Measurements from ENCODE around the gene HABP2.

Gene HABP2

GRCh38 chr10:113572520-113573290 lies 19.9 kb downstream of the HABP2 start:
- DNase-seq (ENCODE audit: low read depth): no peak
- TF ChIP-seq MAX (IDR thresholded peaks at IDR 0.05; ENCODE audit: low read depth, low read length) (no peak), MYC (IDR thresholded peaks at IDR 0.05; ENCODE audit: low read depth, low read length) (no peak), CTCF (IDR thresholded peaks at IDR 0.05; ENCODE audit: low read depth, low read length) (no peak), POLR2A (IDR thresholded peaks at IDR 0.05; ENCODE audit: extremely low read depth, insufficient read length) (no peak)
- no peak overlapping the region for H3K4me3 ChIP-seq (ENCODE audit: low read depth, low read length)

- TF ChIP-seq POLR2A (IDR thresholded peaks at IDR 0.05; ENCODE audit: extremely low read depth, insufficient read length) (no peak), MYC (IDR thresholded peaks at IDR 0.05; ENCODE audit: low read depth, low read length) (no peak), MAX (IDR thresholded peaks at IDR 0.05; ENCODE audit: low read depth, low read length) (no peak), CTCF (IDR thresholded peaks at IDR 0.05; ENCODE audit: low read depth, low read length) (no peak)
- no peak for DNase-seq (ENCODE audit: low read depth)
- no peak overlapping the region for H3K4me3 ChIP-seq (ENCODE audit: low read depth, low read length)
These were observed 20.5 kb downstream of the HABP2 start for GRCh38 chr10:113573368-113573767.

- TF ChIP-seq POLR2A (IDR thresholded peaks at IDR 0.05; ENCODE audit: extremely low read depth, insufficient read length) (no peak), MYC (IDR thresholded peaks at IDR 0.05; ENCODE audit: low read depth, low read length) (no peak), CTCF (IDR thresholded peaks at IDR 0.05; ENCODE audit: low read depth, low read length) (no peak), MAX (IDR thresholded peaks at IDR 0.05; ENCODE audit: low read depth, low read length) (no peak)
- peak; percentile 39 for DNase-seq (ENCODE audit: low read depth)
- no peak overlapping the region for H3K4me3 ChIP-seq (ENCODE audit: low read depth, low read length)
These were observed 24.0 kb downstream of the HABP2 start for GRCh38 chr10:113576852-113577251.

GRCh38 chr10:113578773-113579172 lies 25.9 kb downstream of the HABP2 start:
- DNase-seq (ENCODE audit: low read depth): no peak
- H3K4me3 ChIP-seq (ENCODE audit: low read depth, low read length): no peak overlapping the region
- TF ChIP-seq MYC (IDR thresholded peaks at IDR 0.05; ENCODE audit: low read depth, low read length) (no peak), MAX (IDR thresholded peaks at IDR 0.05; ENCODE audit: low read depth, low read length) (no peak), CTCF (IDR thresholded peaks at IDR 0.05; ENCODE audit: low read depth, low read length) (no peak), POLR2A (IDR thresholded peaks at IDR 0.05; ENCODE audit: extremely low read depth, insufficient read length) (no peak)

- TF ChIP-seq MAX (IDR thresholded peaks at IDR 0.05; ENCODE audit: low read depth, low read length) (no peak), MYC (IDR thresholded peaks at IDR 0.05; ENCODE audit: low read depth, low read length) (no peak), CTCF (IDR thresholded peaks at IDR 0.05; ENCODE audit: low read depth, low read length) (no peak)
- no peak for DNase-seq (ENCODE audit: low read depth)
- H3K4me3 ChIP-seq (ENCODE audit: low read depth, low read length): no peak overlapping the region
These were observed 28.2 kb downstream of the HABP2 start for GRCh38 chr10:113581092-113581491.
